HPDE6-E6E7 (cell line): ENCODE data around the gene TMEM164.

ENCODE experiments used
- DNase-seq: peaks from one replicate; pipeline ENCODE4 v3.0.0; 2011; ENCODE audit warnings: missing footprints; ENCODE audit errors: extremely low spot score

TMEM164 gene

DNA sequence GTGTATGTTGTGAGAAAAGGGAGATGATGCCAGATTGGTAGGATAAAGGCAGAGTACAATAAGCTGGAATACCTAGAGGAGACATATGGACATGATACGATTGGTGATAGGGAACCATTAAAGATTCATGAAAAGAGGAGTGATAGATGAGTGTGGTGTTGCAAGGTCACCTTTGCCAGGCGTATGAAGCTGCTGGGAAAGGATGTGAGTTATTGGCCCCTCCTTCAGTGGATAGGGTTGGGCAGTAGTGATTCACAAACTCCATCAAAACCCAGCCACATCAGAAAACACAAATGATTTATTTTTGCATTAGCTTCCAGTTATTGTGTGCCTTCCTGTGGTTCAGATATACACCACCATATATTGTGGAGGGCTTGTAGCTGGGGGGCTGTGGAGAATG is 34.3 kb downstream of the TMEM164 start:
- no peak for DNase-seq

DNA sequence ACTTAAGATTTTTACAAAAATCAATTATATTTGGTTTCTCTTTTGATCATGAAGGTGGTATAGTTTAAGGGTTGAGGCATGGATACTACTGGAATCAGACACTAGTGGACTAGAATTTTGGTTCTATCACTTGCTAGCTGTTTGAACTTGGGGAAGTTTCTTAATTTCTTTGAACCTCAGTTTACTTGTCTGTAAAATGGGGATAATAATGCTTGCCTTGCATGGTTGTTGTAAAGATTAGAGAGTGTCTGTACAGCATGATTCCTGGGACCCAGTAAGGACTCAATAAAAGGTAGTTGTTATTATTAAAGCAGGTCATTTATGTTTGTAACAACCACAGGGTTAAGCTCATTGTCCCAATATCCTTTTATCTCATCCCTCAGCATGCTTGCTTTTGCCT is 36.0 kb downstream of the TMEM164 start:
- no peak for DNase-seq

- no peak for DNase-seq
These were observed 39.1 kb downstream of the TMEM164 start for GRCh38 chrX:110041980-110042379.

- DNase-seq = no peak
These were observed 39.6 kb downstream of the TMEM164 start for GRCh38 chrX:110042496-110042895.

GRCh38 chrX:110043506-110043905 is 40.6 kb downstream of the TMEM164 start:
- DNase-seq = no peak

GRCh38 chrX:110044346-110045249 is 41.7 kb downstream of the TMEM164 start:
- no peak for DNase-seq

DNA sequence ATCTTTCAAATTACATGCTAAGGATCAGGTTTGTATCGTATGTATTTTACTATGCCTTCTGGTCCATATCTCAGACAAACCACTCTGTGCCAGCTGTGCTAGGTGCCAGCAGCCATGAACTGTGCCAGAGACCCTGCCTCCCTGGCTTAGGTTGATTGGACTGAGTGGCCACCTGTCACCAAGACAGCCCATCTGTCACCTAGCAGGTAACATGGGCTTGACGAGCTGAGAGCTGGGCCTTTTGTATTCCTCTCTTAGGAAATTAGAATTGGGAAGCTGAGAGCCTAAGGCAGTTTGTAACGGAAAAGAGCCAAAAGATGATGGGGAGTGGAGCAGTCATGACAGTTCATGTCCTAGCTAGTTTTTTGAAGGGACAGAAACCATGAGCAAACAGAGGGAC is 42.5 kb downstream of the TMEM164 start:
- DNase-seq = no peak

DNA sequence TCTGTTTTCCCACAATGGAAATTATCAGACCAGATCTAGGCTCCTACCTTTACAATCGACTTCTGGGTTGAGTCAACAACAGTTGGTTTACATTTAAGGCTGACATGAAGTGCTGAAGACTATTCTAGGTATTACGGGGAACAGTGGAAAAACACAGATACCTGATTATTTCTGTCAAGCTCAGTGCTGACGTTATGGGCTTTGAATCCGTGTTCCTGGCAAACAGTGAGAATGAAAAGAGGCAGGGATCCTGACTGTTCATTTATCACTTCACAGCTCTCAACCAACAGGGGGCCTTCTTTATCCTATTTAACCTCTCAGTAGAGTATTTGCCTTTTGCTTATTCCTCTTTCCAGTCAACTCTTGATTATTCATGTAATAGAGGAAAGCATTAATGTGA is 43.1 kb downstream of the TMEM164 start:
- DNase-seq = no peak

GRCh38 chrX:110046971-110047370 is 44.1 kb downstream of the TMEM164 start:
- DNase-seq = no peak

DNA sequence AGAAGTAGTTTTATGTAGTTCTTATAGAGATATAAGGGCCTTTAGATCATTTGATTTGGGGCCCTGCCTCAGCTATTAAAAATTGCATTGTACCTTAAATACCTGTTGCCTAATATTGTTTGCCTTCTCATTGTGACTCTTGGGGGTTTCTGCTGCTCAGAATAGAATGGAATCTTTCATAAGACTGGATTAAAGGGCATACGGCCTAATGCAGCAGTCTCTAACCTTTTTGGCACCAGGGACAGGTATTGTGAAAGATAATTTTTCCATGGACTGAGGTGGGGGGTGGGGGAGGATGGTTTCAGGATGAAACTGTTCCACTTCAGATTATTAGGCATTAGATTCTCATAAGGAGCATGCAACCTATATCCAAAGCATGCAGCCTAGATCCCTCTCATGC is 46.2 kb downstream of the TMEM164 start:
- DNase-seq = no peak

DNA sequence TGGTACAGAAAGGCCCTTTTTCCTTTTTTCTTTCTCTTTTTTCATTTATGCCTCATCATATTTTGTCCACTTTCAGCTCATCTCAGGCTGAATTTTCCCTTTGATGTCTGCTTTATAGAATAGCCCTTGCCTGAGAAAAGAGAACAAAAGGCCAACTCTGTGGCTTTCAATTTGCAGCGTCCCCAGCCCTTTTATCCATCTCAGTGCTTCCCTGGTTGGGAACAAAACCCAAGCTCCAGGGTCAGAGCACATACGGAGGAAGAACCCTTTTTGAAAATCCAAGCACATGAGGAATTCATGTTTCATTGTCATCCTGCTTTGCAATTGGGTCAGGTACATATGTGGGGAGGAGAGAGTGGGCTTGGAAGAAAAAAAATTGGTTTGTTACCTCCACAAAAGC is 47.5 kb downstream of the TMEM164 start:
- DNase-seq = no peak

GRCh38 chrX:110050901-110051300 is 48.0 kb downstream of the TMEM164 start:
- DNase-seq = no peak

- no peak for DNase-seq
These were observed 48.6 kb downstream of the TMEM164 start for GRCh38 chrX:110051559-110051958.

DNA sequence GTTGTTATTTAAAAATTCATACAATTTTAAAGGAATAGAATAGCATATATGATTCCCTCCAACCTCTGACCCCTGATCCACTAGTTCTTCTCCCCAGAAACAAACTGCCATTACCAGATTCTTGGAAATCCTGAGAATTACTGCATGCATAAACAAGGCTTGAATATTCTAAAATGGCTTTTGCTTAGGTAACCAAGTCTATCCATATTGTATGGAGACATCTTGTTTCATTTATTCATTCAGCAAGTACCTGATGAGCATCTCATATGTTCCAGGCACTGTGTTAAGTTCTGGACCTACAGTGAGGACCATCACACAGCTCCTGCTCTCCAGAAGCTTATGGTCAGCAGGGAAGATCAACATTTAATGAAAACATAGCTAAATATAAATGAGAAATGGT is 49.4 kb downstream of the TMEM164 start:
- no peak for DNase-seq

GRCh38 chrX:110053453-110053852 is 50.5 kb downstream of the TMEM164 start:
- no peak for DNase-seq

DNA sequence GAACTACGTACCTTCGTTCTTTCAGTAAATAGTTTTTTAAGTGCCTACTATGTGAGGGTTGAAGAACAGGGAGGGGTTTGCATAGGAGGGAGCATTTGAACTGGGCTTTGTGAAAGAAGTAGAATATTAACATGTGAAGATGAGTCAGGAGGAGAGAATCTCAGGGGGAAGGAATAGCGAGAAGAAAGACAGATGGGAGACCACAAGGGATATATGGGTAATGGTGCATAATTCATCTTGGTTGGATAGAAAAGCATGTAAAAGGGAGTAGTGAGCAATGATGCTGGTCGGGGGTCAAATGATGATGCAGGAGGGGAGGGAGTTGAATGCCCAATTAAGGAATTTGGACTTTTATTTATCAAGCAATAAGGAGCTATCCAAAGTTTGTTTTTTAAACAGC is 52.7 kb downstream of the TMEM164 start:
- DNase-seq = no peak

DNA sequence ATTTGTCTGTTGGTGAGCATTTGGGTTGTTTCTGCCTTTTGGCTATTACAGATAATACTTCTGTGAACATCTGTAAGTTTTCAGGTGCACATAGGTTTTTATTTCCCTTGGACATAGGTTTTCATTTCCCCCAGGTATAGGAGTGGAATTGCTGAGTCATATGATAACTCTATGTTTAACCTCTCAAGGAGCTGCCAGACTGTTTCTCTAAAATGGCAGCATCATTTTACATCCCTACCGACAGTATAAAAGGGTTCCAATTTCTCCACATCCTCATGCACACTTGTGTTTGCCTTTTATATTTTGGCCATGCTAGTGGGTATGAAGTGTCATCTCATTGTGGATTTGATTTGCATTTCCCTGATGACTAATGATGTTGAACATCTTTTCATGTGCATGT is 53.5 kb downstream of the TMEM164 start:
- DNase-seq = no peak

- no peak for DNase-seq
These were observed 56.5 kb downstream of the TMEM164 start for GRCh38 chrX:110059410-110059809.

- DNase-seq = no peak
These were observed 57.4 kb downstream of the TMEM164 start for GRCh38 chrX:110060317-110060716.

DNA sequence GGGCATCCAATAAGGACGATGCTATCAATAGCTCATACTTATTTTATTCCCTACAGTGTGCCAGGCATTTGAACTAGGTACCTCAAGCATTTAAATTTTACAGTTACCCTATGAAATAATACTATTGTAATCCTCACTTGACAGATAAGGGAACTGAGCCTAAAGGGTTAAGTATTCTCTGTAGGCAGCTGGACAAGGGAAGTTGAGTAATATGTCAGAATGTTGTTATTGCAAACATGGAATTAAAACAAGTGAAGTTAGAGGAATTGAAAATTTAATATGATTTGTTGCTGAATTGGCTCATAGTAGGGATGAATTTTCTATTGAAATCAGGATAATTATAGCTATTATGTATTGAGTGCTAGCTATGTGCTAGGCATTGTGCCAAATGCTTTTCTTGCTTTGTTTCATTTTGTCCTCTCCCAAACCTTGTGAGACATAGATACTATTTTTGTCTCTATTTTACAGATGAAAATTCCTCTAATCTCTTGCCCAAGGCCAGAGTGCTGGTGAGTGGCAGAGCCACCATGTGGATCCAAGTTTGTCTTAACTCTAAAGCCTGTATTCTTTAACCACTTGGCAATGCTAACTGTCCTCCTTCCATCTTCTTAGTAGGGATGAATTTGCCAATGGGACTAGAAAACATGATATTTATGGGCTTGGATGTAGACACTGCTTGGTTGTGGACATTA is 58.1 kb downstream of the TMEM164 start:
- no peak for DNase-seq

- no peak for DNase-seq
These were observed 60.0 kb downstream of the TMEM164 start for GRCh38 chrX:110062919-110063318.

DNA sequence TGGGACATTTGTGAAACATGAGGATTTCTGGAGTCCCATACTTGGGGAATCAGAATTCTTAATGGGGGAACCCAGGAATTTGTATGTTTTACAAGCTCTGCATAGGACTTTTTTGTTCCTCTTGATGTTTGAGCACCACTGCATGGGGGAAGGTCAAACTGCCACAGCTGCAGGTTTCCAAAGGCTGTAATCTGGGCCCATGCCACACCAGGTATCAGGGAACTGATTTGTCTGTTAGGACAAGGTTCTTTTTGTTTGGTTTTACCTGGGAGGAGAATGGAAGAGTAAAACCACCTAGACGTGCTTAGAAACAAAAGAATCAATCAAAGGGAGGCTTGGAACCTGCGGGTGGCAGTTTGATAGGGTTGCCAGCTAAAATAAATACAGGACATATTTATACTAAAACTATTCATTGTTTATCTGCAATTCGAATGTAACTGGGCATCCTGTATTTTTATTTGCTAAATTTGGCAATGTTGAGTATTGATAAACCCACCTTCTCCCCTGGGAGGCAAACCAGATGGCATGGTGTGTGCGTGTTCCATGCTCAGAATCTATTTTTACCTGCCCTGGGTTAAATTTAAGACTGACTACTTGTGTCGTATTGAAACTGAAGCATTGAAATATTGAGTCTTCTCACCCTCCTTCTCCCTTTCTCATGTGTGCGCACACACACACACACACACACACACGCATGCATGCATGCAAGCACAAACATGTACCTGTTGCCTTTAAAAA is 63.7 kb downstream of the TMEM164 start:
- DNase-seq = no peak

- no peak for DNase-seq
These were observed 68.1 kb downstream of the TMEM164 start for GRCh38 chrX:110070970-110071369.
